SK-N-SH treated with all-trans-retinoic acid at 6 μM for 48 hours (cell line): ENCODE measurements around the gene PPP1R13B.

Source experiments
- BACH2 ChIP-seq: fragments of 250-450 bp; sonication (Bioruptor Pico); IDR thresholded peaks from 2 replicates; pipeline ENCODE4 v1.9.0; 2021; ENCODE audit warnings: mild to moderate bottlenecking, borderline replicate concordance
- ESRRG ChIP-seq: fragments of 250-450 bp; sonication (Bioruptor Pico); IDR thresholded peaks from 2 replicates; pipeline ENCODE4 v1.6.1; 2021; ENCODE audit warnings: mild to moderate bottlenecking
- ISL1 ChIP-seq: fragments of 250-450 bp; sonication (Bioruptor Pico); IDR thresholded peaks from 2 replicates; pipeline ENCODE4 v2.1.2; 2022; ENCODE audit warnings: mild to moderate bottlenecking, moderate library complexity
- PPARA ChIP-seq: fragments of 250-450 bp; sonication (Bioruptor Pico); IDR thresholded peaks from 2 replicates; pipeline ENCODE4 v1.5.0; 2020; ENCODE audit warnings: mild to moderate bottlenecking, borderline replicate concordance
- TCF4 ChIP-seq: fragments of 250-450 bp; sonication (Bioruptor Pico); IDR thresholded peaks from 2 replicates; pipeline ENCODE4 v1.8.0; 2021; ENCODE audit warnings: mild to moderate bottlenecking, moderate library complexity, borderline replicate concordance
- ZC3H10 ChIP-seq: fragments of 250-450 bp; sonication (Bioruptor Pico); IDR thresholded peaks from 2 replicates; pipeline ENCODE4 v1.5.1; 2021; ENCODE audit warnings: mild to moderate bottlenecking, moderate library complexity
- ZFP3 ChIP-seq: fragments of 250-450 bp; sonication (Bioruptor Pico); IDR thresholded peaks from 2 replicates; pipeline ENCODE4 v1.5.0; 2020; ENCODE audit warnings: mild to moderate bottlenecking, moderate library complexity
- ZFP30 ChIP-seq: fragments of 450-650 bp; formaldehyde crosslinking; IDR thresholded peaks from 2 replicates; pipeline ENCODE4 v1.5.0; 2022; ENCODE audit warnings: mild to moderate bottlenecking, moderate library complexity
- ZNF565 ChIP-seq: fragments of 450-650 bp; formaldehyde crosslinking; conservative IDR thresholded peaks from 2 replicates; pipeline ENCODE4 v1.5.0; 2020; ENCODE audit warnings: low read depth, mild to moderate bottlenecking, moderate library complexity
- TF ChIP-seq, protein P1 (sequence below): fragments of 250-450 bp; sonication (Bioruptor Pico); IDR thresholded peaks from 2 replicates; pipeline ENCODE4 v1.5.1; 2020; ENCODE audit warnings: low read depth, mild to moderate bottlenecking, moderate library complexity
- TF ChIP-seq, protein P2 (sequence below): fragments of 250-450 bp; sonication (Bioruptor Pico); IDR thresholded peaks from 2 replicates; pipeline ENCODE4 v1.8.0; 2020; ENCODE audit warnings: mild to moderate bottlenecking, moderate library complexity, borderline replicate concordance
- TF ChIP-seq, protein P3 (sequence below): fragments of 250-450 bp; sonication (Bioruptor Pico); IDR thresholded peaks from 2 replicates; pipeline ENCODE4 v1.5.0; 2020; ENCODE audit warnings: mild to moderate bottlenecking, moderate library complexity
- TF ChIP-seq, protein P4 (sequence below): fragments of 250-450 bp; sonication (Bioruptor Pico); IDR thresholded peaks from 2 replicates; pipeline ENCODE4 v1.5.1; 2021; ENCODE audit warnings: mild to moderate bottlenecking, moderate library complexity

DNA sequence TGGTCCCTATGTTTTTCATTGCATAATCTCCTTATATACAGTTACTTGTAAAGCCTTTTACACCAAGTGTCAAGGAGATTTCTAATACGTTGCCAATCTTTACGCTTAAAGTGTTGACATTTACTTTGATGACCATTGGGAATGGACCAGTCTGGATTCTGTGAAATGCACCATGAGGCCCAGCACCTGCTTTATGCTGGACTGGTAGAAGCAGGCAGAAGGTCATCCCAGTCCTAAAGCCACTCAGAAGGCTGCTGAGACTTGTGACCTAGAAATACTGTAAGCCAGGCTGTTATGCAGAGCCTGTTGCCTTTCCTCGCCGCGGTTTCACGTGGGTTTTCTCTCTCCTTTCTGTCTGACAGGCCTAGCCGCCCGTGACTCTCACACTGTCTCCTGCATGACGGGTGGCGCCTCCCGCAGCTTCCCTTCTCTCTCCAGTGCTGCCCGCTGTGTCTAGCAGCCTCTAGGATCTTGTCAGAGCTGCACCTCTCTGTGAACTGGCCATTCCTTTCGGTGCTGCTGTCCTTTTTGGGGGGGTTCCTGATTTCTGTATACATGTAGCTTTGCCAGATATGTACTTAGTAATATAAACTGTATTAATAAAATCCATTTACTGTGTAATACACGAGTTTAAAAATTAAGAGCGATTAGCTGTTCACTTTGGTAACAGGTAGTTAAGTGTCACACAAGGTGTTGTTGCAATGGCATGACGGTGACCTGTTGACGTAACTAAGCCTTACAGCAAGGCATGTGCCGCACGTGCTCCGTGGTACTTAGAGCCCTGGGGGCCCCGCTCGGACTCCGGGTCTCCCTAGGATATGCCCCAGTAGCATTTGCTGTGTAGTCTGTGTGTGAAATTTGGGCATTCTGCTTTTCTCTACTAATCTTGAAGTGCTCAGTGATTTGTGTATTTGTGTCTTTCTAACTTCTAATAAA, 161.8 kb downstream of the PPP1R13B start:
- TF ChIP-seq, protein P1, sequence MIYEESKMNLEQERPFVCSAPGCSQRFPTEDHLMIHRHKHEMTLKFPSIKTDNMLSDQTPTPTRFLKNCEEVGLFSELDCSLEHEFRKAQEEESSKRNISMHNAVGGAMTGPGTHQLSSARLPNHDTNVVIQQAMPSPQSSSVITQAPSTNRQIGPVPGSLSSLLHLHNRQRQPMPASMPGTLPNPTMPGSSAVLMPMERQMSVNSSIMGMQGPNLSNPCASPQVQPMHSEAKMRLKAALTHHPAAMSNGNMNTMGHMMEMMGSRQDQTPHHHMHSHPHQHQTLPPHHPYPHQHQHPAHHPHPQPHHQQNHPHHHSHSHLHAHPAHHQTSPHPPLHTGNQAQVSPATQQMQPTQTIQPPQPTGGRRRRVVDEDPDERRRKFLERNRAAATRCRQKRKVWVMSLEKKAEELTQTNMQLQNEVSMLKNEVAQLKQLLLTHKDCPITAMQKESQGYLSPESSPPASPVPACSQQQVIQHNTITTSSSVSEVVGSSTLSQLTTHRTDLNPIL (CRISPR knock-in tag) = no peak
- TF ChIP-seq, protein P2, sequence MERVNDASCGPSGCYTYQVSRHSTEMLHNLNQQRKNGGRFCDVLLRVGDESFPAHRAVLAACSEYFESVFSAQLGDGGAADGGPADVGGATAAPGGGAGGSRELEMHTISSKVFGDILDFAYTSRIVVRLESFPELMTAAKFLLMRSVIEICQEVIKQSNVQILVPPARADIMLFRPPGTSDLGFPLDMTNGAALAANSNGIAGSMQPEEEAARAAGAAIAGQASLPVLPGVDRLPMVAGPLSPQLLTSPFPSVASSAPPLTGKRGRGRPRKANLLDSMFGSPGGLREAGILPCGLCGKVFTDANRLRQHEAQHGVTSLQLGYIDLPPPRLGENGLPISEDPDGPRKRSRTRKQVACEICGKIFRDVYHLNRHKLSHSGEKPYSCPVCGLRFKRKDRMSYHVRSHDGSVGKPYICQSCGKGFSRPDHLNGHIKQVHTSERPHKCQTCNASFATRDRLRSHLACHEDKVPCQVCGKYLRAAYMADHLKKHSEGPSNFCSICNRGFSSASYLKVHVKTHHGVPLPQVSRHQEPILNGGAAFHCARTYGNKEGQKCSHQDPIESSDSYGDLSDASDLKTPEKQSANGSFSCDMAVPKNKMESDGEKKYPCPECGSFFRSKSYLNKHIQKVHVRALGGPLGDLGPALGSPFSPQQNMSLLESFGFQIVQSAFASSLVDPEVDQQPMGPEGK (CRISPR knock-in tag) = no peak
- TF ChIP-seq ZFP3 (CRISPR knock-in tag) (no peak), ISL1 (CRISPR knock-in tag) (no peak), TCF4 (CRISPR knock-in tag) (no peak), ZFP30 (no peak), ZNF565 (CRISPR knock-in tag) (no peak), PPARA (no peak), BACH2 (CRISPR knock-in tag) (no peak), ZC3H10 (CRISPR knock-in tag) (no peak), ESRRG (CRISPR knock-in tag) (no peak)
- TF ChIP-seq, protein P3, sequence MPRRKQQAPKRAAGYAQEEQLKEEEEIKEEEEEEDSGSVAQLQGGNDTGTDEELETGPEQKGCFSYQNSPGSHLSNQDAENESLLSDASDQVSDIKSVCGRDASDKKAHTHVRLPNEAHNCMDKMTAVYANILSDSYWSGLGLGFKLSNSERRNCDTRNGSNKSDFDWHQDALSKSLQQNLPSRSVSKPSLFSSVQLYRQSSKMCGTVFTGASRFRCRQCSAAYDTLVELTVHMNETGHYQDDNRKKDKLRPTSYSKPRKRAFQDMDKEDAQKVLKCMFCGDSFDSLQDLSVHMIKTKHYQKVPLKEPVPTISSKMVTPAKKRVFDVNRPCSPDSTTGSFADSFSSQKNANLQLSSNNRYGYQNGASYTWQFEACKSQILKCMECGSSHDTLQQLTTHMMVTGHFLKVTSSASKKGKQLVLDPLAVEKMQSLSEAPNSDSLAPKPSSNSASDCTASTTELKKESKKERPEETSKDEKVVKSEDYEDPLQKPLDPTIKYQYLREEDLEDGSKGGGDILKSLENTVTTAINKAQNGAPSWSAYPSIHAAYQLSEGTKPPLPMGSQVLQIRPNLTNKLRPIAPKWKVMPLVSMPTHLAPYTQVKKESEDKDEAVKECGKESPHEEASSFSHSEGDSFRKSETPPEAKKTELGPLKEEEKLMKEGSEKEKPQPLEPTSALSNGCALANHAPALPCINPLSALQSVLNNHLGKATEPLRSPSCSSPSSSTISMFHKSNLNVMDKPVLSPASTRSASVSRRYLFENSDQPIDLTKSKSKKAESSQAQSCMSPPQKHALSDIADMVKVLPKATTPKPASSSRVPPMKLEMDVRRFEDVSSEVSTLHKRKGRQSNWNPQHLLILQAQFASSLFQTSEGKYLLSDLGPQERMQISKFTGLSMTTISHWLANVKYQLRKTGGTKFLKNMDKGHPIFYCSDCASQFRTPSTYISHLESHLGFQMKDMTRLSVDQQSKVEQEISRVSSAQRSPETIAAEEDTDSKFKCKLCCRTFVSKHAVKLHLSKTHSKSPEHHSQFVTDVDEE = no peak
- TF ChIP-seq, protein P4, sequence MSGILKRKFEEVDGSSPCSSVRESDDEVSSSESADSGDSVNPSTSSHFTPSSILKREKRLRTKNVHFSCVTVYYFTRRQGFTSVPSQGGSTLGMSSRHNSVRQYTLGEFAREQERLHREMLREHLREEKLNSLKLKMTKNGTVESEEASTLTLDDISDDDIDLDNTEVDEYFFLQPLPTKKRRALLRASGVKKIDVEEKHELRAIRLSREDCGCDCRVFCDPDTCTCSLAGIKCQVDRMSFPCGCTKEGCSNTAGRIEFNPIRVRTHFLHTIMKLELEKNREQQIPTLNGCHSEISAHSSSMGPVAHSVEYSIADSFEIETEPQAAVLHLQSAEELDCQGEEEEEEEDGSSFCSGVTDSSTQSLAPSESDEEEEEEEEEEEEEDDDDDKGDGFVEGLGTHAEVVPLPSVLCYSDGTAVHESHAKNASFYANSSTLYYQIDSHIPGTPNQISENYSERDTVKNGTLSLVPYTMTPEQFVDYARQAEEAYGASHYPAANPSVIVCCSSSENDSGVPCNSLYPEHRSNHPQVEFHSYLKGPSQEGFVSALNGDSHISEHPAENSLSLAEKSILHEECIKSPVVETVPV (CRISPR knock-in tag) = no peak
